ENCODE data around the gene ANKRD33B. TPM values are rescaled to one million over a fixed set of nuclear protein-coding genes. Genes with fewer than 3 reads are reported as not detected.

ANKRD33B gene
- total and polyA plus RNA-seq, 7 donors, result 1.4 to 32.7 (median 7.8) TPM

DNA sequence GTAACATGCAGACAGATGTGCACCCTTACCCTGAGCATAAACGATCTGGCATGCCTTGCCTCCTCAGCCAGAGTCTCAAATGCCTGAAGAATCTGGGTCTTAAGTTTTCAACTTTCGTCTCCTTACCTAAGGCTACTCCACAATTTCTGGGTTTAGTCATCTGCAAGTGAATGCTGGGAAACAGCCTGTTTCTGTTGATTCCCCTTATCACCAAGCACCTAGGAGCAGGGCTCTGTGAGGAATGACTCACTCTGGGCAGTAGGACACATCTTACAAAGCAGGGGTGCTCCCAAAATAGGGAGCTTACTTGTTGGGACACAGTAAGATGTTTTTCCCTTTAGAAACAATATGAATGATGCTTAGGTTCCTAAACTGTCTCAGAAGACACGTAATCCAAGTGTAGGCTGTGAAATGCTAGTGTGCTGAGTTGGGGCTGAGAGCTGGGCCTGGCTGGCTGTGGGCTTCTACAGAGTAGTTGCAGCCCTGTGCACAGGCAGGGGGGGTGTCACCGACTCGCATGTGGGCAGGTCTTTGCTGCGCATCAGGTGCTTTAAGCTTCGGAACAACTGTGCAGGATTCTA, 139.1 kb downstream of the ANKRD33B start:
- intact Hi-C loops (cut with DNase I), result no loop called here
- ATAC-seq (no peak), DNase-seq (no peak)
- no peak overlapping the region for H3K27ac ChIP-seq
- H3K27me3 ChIP-seq (ENCODE audit: insufficient read depth in 3 of 3, low read length in 2 of 3), result no peaks in the 10 kb centered on the region
- H3K4me1 ChIP-seq, result no peaks in the 10 kb centered on the region
- no peak overlapping the region for H3K4me3 ChIP-seq
- WGBS, 3 donors, result 56 to 59% (median 56%) methylated on average over 7 of the region's 7 CpGs
- TF ChIP-seq, protein P1, sequence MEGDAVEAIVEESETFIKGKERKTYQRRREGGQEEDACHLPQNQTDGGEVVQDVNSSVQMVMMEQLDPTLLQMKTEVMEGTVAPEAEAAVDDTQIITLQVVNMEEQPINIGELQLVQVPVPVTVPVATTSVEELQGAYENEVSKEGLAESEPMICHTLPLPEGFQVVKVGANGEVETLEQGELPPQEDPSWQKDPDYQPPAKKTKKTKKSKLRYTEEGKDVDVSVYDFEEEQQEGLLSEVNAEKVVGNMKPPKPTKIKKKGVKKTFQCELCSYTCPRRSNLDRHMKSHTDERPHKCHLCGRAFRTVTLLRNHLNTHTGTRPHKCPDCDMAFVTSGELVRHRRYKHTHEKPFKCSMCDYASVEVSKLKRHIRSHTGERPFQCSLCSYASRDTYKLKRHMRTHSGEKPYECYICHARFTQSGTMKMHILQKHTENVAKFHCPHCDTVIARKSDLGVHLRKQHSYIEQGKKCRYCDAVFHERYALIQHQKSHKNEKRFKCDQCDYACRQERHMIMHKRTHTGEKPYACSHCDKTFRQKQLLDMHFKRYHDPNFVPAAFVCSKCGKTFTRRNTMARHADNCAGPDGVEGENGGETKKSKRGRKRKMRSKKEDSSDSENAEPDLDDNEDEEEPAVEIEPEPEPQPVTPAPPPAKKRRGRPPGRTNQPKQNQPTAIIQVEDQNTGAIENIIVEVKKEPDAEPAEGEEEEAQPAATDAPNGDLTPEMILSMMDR (IDR thresholded peaks at IDR 0.05), result no peak
- H3K9me3 ChIP-seq, result no peaks in the 10 kb centered on the region
- H3K36me3 ChIP-seq (ENCODE audit: insufficient read depth in 1 of 2, low read depth in 1 of 2), result no peaks in the 10 kb centered on the region

DNA sequence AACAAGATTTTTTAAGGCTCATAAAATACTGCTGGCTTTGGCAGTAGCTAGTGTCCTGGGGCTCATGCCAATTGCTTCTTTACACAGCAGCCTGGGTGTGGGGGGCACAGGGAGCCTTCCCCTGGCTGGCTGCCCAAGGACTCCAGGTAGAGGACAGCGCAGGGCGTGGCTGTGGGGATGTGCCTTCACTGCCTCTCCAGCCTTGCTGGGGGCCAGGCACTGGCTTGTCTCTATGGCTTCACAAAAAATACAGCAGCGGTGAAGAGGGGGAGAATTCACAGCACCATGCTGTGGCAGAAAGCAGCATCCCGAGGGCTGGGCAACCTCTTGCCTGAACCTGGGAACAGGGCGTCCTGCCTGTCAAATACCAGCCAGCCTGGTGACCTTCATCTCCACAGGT, 139.8 kb downstream of the ANKRD33B start:
- intact Hi-C loops (cut with DNase I), result no loop called here
- Histone ChIP-seq H3K36me3 (ENCODE audit: insufficient read depth in 1 of 2, low read depth in 1 of 2) (no peaks in the 10 kb centered on the region), H3K4me3 (no peak overlapping the region), H3K27me3 (ENCODE audit: insufficient read depth in 3 of 3, low read length in 2 of 3) (no peaks in the 10 kb centered on the region), H3K9me3 (no peaks in the 10 kb centered on the region), H3K27ac (no peak overlapping the region), H3K4me1 (no peaks in the 10 kb centered on the region)
- DNase-seq, result no peak
- ATAC-seq, result no peak
- TF ChIP-seq, protein P1 (IDR thresholded peaks at IDR 0.05), result no peak
- 71 to 88% (median 79%) methylated on average over 5 of the region's 5 CpGs for WGBS, 3 donors

DNA sequence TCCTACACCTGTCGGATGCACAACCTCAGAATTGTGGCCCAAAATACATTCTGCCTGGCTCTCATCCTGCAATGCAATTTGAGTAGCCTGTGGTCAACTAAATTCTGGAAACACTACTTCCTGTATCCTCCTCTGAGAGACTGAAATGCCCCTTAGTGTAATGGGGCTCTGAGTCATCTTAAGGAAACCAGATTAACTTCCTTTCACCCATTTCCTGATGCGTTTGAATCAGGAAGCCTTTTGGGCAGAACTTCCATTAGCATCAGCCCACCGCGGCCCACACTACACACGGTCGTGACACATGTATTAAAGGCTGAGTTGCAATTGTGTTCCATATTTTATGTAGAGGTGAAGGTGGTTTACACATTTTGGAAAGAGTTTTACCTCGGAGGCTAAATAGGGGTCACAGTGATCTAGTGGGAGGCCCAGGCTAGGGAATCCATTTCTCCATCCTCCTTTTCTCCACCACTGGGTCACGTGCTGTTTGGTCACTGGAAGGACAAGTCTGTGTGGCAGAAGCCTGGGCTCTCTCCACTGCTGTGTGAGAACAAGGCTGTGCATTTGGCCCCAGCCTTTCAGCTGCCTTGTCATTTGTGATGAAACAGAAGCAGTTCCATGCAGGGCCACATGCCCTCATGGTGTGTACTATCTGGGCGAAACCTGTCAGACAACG, 141.2 kb downstream of the ANKRD33B start:
- Histone ChIP-seq H3K36me3 (ENCODE audit: insufficient read depth in 1 of 2, low read depth in 1 of 2) (no peaks in the 10 kb centered on the region), H3K4me3 (no peak overlapping the region), H3K9me3 (no peaks in the 10 kb centered on the region), H3K27ac (no peak overlapping the region), H3K4me1 (no peaks in the 10 kb centered on the region), H3K27me3 (ENCODE audit: insufficient read depth in 3 of 3, low read length in 2 of 3) (no peaks in the 10 kb centered on the region)
- ATAC-seq (no peak), DNase-seq (no peak)
- intact Hi-C loops (cut with DNase I), result no loop called here
- 69 to 72% (median 69%) methylated on average over 10 of the region's 10 CpGs for WGBS, 3 donors
- TF ChIP-seq, protein P1 (IDR thresholded peaks at IDR 0.05), result no peak

DNA sequence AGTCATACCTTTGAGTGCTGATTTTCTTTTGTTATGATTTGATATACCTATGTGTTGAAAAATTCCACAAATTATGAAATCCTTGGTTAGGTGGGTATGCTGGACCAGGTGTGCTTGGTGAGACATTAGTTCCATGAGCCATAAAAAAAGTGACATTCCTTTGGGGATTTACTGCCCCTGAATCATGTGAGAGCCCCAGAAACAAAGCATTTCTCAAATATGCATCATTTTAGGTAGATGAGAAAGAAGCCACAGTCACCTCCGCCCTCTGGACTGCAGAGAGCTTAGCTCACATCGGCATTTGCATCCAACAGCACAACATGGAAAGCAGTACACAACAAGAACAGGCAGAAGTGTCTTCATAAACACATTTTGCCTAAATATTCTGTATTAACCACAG, 141.9 kb downstream of the ANKRD33B start:
- no peak for ATAC-seq
- no peaks in the 10 kb centered on the region for H3K4me1 ChIP-seq
- no peaks in the 10 kb centered on the region for H3K36me3 ChIP-seq (ENCODE audit: insufficient read depth in 1 of 2, low read depth in 1 of 2)
- no peak overlapping the region for H3K27ac ChIP-seq
- intact Hi-C loops (cut with DNase I), result no loop called here
- H3K9me3 ChIP-seq, result no peaks in the 10 kb centered on the region
- 91 to 99% (median 96%) methylated on average over 2 of the region's 2 CpGs for WGBS, 3 donors
- TF ChIP-seq, protein P1 (IDR thresholded peaks at IDR 0.05), result no peak
- no peak overlapping the region for H3K4me3 ChIP-seq
- no peak for DNase-seq
- H3K27me3 ChIP-seq (ENCODE audit: insufficient read depth in 3 of 3, low read length in 2 of 3), result no peaks in the 10 kb centered on the region

DNA sequence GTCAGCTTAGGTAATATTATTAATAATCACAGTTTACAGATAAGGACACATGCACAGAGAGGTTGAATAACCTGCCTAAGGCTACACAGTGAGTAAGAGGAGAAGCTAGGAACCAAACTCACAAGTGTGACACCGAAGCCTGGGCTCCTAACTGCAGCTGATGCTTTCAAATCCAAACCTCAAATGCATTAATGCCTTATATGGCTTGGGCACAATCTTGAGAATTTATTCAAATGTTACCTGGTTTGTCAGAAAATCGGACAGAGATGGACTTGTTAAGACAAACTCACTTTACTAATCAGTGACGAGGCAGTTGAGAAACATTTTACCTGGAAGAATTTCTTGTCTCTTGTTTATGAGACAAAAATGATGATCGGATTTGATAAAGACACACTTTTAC, 142.5 kb downstream of the ANKRD33B start:
- H3K4me3 ChIP-seq, result no peak overlapping the region
- no peaks in the 10 kb centered on the region for H3K36me3 ChIP-seq (ENCODE audit: insufficient read depth in 1 of 2, low read depth in 1 of 2)
- DNase-seq, result no peak
- no peak overlapping the region for H3K27ac ChIP-seq
- 93 to 94% (median 93%) methylated on average over 4 of the region's 4 CpGs for WGBS, 3 donors
- ATAC-seq, result no peak
- H3K9me3 ChIP-seq, result no peaks in the 10 kb centered on the region
- TF ChIP-seq, protein P1 (IDR thresholded peaks at IDR 0.05), result no peak
- no peaks in the 10 kb centered on the region for H3K27me3 ChIP-seq (ENCODE audit: insufficient read depth in 3 of 3, low read length in 2 of 3)
- no peaks in the 10 kb centered on the region for H3K4me1 ChIP-seq
- intact Hi-C loops (cut with DNase I), result no loop called here

All from psoas muscle (tissue), 8 donors.